Left hindlimb (tissue), 1 donor: ENCODE measurements around the gene ANKRD45.
"Not testable (repeated sequence)": the region's sequence is repeated elsewhere in the genome, so short reads cannot be mapped to it uniquely, and the experiment has no call there.

Experiments used
- DNase-seq: peaks from one replicate; pipeline ENCODE4 v3.0.0-alpha.2; 2018

The ANKRD45 gene

DNA sequence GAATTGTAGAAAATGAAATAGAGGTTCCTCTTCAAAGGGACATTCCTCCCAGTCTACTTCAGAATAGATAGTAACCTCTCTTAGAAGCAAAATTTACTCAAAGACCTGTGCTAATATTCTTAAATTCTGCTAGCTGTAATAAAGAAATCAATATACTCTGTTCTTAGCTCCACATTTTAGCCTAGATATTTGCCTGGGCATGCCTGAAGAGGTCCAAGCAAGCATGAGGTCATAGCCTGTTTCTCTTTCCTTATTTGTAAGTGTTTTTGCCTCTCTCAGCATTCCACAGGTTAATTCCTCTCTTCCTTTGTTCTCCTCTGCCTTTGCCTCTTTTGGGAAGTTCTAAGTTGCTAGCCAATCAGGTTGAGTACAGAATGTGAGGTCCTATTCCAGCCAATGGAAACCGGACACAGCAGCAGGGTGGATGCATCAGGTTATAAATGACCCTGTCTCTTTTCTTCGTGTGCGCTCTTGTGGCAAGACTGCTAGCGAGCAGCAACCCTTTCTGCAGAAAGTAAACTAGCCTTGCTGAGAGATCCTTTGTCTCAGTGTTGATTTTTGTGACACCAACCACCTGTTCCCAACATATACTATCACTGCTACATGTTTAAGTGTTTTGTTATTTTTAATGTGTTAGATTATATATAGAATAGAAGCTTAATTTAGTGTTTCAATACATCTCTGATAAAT lies 27.1 kb downstream of the ANKRD45 start:
- DNase-seq, result not testable (repeated sequence)

DNA sequence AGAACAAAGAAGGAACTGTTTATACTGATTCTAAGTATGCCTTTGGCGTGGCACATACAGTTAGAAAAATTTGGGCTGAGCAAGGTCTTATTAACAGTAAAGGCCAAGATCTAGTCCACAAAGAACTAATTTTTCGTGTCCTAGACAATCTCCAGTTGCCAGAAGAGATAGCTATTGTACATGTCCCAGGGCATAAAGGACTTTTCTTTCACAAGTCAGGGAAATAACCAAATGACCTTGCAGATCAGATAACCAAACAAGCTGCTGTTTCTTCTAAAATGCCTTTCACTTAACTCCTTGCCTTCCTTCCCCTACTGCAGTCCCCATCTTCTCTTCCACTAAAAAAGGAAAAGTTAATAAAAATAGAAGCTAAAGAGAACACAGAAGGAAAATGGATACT lies 30.5 kb downstream of the ANKRD45 start:
- DNase-seq, result no peak

DNA sequence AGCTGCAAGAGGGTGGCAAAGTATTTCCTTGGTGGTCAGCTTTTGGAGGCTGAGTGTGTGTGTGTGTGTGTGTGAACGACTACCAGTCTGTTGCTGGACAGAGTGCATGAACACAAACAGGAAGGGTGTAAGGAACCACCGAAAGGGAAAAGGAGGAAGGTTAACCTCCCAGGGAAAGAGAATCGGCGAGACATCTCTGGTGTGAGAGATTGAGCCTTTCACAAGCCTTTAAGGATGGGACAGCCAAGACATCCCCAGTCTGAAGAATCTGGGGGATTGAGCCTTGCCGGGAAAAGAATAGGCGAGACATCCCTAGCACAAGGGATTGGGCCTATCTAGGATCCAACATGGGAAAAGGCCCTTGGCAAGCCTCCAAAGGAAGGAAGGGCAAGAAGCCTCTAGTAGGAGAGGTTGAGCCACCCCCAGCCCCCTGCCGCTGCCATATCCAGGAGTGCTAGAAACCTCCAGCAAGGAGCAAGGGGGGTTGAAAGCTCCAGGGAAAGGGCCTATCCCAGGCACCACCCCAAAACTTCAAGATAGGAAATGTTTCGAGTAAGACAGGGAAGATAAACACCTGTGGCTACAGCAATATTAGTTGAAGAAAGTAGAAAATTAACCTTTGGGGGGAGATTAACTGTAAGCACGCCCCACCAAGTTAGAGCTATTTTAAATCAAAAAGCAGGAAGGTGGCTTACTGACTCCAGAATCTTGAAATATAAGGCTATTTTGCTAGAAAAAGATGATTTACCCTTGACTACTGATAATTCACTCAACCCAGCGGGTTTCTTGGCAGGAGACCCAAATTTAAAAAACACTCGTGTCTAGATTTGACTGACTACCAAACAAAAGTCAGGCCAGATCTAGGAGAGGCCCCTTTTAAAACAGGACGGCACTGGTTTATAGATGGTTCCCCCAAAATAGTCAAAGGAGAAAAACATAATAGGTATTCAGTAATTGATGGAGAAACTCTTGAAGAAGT lies 31.3 kb downstream of the ANKRD45 start:
- DNase-seq, result no peak

DNA sequence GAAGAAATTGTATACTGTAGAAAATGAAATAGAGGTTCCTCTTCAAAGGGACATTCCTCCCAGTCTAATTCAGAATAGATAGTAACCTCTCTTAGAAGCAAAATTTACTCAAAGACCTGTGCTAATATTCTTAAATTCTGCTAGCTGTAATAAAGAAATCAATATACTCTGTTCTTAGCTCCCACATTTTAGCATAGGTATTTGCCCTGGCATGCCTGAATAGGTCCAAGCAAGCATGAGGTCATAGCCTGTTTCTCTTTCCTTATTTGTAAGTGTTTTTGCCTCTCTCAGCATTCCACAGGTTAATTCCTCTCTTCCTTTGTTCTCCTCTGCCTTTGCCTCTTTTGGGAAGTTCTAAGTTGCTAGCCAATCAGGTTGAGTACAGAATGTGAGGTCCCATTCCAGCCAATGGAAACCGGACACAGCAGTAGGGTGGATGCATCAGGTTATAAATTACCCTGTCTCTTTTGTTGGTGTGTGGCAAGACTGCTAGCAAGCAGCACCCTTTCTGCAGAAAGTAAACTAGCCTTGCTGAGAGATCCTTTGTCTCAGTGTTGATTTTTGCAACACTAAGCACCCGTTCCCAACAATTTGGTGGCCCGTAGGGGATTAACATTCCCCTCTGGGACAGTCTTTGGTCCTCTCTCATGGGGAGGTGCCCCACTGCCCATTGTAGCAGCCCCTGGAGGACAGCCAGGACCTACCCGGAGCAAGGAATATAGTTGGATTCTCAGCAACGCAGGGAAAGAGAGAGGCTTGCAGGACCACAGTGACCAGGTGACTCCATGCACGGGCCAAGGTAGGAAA lies 32.2 kb downstream of the ANKRD45 start:
- not testable (repeated sequence) for DNase-seq

- DNase-seq, result no peak
These were observed 34.5 kb downstream of the ANKRD45 start, which contains the start of gene TEX50 for GRCh38 chr1:173635116-173635515. Gene TEX50, plus strand, starts transcription at chr1:173635338. Its CDS starts 184 bp downstream, at chr1:173635522.

- no peak for DNase-seq
These were observed 40.8 kb downstream of the ANKRD45 start for GRCh38 chr1:173628888-173629287.

- DNase-seq, result no peak
These were observed 42.4 kb downstream of the ANKRD45 start for GRCh38 chr1:173627269-173627668.

GRCh38 chr1:173616859-173617258 lies 52.8 kb downstream of the ANKRD45 start:
- DNase-seq, result no peak

GRCh38 chr1:173613086-173613485 lies 56.6 kb downstream of the ANKRD45 start:
- not testable (repeated sequence) for DNase-seq

- no peak for DNase-seq
These were observed 61.0 kb downstream of the ANKRD45 start for GRCh38 chr1:173608503-173609216.

DNA sequence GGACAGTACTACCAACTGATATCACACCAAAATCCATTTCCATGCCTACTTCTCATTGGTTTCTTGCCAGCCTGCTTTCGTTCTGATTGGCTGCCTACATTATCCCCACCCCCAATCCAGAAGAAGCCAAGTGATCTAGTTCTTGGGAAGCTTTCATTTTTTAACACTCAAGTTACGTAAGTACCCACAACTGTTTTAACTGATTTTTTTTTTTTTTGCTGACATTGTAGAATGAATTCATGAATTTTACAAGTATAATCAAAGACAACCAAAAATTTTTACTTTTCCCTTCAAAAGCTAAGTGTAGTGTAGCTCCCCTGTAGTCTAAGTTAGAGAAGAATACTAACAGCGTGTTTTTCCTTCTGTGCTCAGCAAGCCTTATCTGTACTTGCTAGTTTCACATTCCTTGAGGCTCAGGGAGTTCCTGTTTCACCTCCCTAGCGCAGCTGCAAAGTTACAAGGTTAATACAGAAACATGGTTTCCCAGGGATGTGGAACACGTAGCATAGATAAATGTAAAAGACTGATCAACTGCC lies 66.5 kb downstream of the ANKRD45 start, which contains the start of gene SLC9C2:
Gene SLC9C2 (minus strand): TSS at position 17 of the 536 bp plus-strand sequence. CDS start 1,296 bp downstream, outside the sequence.
- no peak for DNase-seq

DNA sequence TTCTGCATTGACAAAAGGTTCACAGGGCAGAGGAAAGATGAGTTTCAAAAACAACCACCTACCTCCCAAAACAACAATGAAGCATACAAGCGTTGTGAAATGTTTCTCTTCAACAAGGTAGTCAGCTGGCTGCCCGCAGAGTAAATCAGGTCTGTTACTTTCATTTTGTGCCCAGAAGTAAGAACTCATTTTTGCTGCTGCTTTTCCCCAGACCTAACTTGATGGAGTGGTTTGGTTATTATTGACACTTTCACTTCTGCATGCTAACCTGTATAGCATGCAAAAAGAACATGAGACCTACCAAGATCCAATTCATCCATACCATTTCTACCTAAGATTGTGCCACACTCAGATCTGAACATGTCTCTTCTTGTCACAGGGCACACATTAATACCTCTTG lies 68.1 kb downstream of the ANKRD45 start:
- no peak for DNase-seq

DNA sequence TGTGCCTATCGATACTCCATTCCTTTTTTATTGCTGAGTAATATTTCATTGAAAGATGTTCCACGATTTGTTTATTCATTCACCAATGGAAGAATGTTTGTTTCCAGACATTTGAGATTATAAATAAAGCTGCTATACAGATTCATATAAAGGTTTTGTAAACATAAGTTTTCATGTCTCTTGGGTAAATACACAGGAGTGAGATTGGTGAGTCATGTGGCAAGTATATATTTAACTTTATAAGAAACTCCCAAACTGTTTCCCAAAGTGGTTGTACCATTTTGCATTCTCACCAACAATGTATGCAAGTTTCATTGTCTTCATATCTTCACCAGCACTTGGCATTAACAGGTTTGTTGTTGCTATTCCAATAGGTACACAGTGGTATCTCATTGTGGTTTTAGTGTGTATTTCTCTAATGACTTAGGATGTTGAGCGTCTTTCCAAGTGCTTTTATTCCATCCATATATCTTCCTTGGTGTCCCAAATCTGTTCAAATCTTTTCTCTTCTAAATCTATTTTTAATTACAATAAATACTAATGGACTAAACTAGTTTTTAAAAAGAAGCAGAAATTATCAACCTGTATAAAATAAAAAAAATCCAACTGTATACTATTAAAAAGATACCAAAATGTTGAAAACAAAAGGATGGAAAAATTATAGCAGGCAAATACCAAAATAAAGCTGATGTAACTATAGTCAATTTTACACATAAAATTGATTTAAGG lies 73.4 kb downstream of the ANKRD45 start:
- no peak for DNase-seq

GRCh38 chr1:173591138-173591537 lies 78.5 kb downstream of the ANKRD45 start:
- not testable (repeated sequence) for DNase-seq

DNA sequence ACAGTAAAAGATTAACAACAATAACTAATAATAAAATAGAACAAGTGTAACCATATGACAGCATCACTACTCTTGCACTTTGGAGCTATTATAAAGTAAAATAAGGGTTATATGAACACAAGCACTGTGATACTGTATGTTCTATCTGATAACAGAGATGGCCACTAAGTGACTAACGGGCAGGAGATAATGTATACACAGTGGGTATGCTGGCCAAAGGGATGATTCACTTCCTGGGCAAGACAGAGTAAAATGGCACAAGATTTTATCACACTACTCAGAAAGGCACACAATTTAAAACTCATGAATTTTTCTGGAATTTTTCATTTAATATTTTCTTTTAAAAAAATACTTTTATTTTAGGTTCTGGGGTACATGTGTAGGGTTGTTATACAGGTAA lies 79.1 kb downstream of the ANKRD45 start:
- no peak for DNase-seq

- no peak for DNase-seq
These were observed 88.1 kb downstream of the ANKRD45 start for GRCh38 chr1:173581383-173582079.

- no peak for DNase-seq
These were observed 89.0 kb downstream of the ANKRD45 start for GRCh38 chr1:173580658-173581057.

DNA sequence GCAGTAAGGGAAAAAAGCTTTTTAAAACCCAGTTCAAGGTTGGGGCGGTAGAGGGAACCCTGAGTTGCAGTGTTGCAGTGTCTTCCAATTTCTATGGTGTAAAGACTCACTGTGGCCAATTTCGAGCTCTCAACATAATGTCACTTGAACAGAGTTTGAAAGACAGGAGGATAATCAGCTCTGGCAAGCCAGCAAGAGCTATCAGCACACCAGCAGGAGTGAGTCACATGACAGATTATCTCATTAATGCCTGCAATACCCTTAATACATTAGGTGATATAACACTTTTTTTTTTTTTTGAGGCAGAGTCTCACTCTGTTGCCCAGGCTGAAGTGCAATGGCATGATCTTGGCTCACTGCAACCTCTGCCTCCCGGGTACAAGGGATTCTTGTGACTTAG lies 89.6 kb downstream of the ANKRD45 start:
- no peak for DNase-seq

- no peak for DNase-seq
These were observed 96.1 kb downstream of the ANKRD45 start for GRCh38 chr1:173573596-173573995.

GRCh38 chr1:173572201-173572873 lies 97.3 kb downstream of the ANKRD45 start:
- no peak for DNase-seq
